Measurements from ENCODE around the gene LIN28B. TPM values are rescaled to one million over a fixed set of nuclear protein-coding genes. Genes with fewer than 3 reads are reported as not detected.

Gene LIN28B
- total and polyA plus RNA-seq, 2 of the 4 experiments (the other 2 are of a cell fraction): not detected

GRCh38 chr6:105066836-105067235, 109.9 kb downstream of the LIN28B start:
- dilution Hi-C loops (cut with HindIII; ENCODE audit: low sequenced_read_pairs, unreplicated experiment): no loop called here
- POLR2A ChIA-PET (ENCODE audit: unreplicated experiment): no interaction called here
- Histone ChIP-seq H3K9ac (ENCODE audit: low read depth, low read length) (no peak overlapping the region), H3K56ac (ENCODE audit: extremely low read depth, insufficient read depth, low read length) (no peak overlapping the region), H4K8ac (ENCODE audit: low read depth in 2 of 2, low read length in 2 of 2) (no peak overlapping the region), H3K23ac (ENCODE audit: low read depth, low read length) (no peak overlapping the region), H3K4me2 (ENCODE audit: low read depth, low read length) (no peak overlapping the region), H2BK20ac (ENCODE audit: low read depth, low read length) (no peak overlapping the region), H3K9me3 (ENCODE audit: control insufficient read depth, insufficient read depth, low read length) (no peaks in the 10 kb centered on the region), H3K18ac (ENCODE audit: low read depth, low read length) (no peak overlapping the region), H3K79me1 (ENCODE audit: low read depth in 1 of 2, low read length in 2 of 2) (no peaks in the 10 kb centered on the region), H3K4me1 (ENCODE audit: control insufficient read depth, insufficient read depth, low read length) (no peaks in the 10 kb centered on the region), H3K4ac (ENCODE audit: low read depth, low read length) (no peak overlapping the region), H3K9me1 (ENCODE audit: insufficient read depth, low read length) (no peaks in the 10 kb centered on the region), H3K14ac (replicated peaks; ENCODE audit: low read depth, low read length) (no peak overlapping the region), H4K5ac (ENCODE audit: low read depth, low read length) (no peak overlapping the region), H2AK9ac (replicated peaks; ENCODE audit: low read depth, low read length, poor library complexity) (no peak overlapping the region), H4K91ac (ENCODE audit: insufficient read depth, low read depth, low read length) (no peak overlapping the region), H2BK15ac (ENCODE audit: low read depth, low read length) (no peak overlapping the region), H3K27me3 (ENCODE audit: control insufficient read depth, insufficient read depth, low read length) (peaks cover 12% of the 10 kb centered on the region; the same call in 1 of the 2 replicates), H2AK5ac (ENCODE audit: low read depth, low read length) (no peak overlapping the region), H3K27ac (ENCODE audit: insufficient read depth, low read length) (no peak overlapping the region), H4K20me1 (ENCODE audit: insufficient read depth, low read length) (no peaks in the 10 kb centered on the region), H2AFZ (replicated peaks; ENCODE audit: low read length, poor library complexity) (no peak overlapping the region), H3K4me3 (ENCODE audit: insufficient read depth, low read depth, low read length) (no peak overlapping the region), H2BK5ac (ENCODE audit: low read depth, low read length, poor library complexity, severe bottlenecking) (no peak overlapping the region), H3K36me3 (ENCODE audit: control insufficient read depth, insufficient read depth, low read length) (no peaks in the 10 kb centered on the region), H2BK120ac (ENCODE audit: low read depth, low read length) (no peak overlapping the region)
- CTCF ChIA-PET: no interaction called here
- intact Hi-C loops (cut with micrococcal nuclease): no loop called here
- no TSS peak for BruUV-seq (replicated peaks)
- no peak for ATAC-seq (ENCODE audit: low read depth)
- DNase-seq: no peak
- in situ Hi-C loops (cut with MboI; ENCODE audit: low sequenced_read_pairs): no loop called here
- no CpG with 5 or more reads among the region's 3 CpGs for WGBS, 2 experiments (ENCODE audit: extremely low coverage in 2 of 2, insufficient read length in 1 of 2)
- TF ChIP-seq CHD1 (IDR thresholded peaks at IDR 0.05; ENCODE audit: low read depth, low read length) (no peak), CTCF (conservative IDR thresholded peaks at IDR 0.05; ENCODE audit: low read depth, low read length) (no peak), SMC3 (IDR thresholded peaks at IDR 0.05; ENCODE audit: low read depth, low read length) (no peak), RFX5 (IDR thresholded peaks at IDR 0.05; ENCODE audit: low read depth, low read length) (no peak)
